IPS-18a (cell line): ENCODE results near the gene MAL.

ENCODE experiments used
- H3K27ac ChIP-seq: one replicate; pipeline ENCODE4 v1.5.1; 2013; ENCODE audit warnings: low read length
- H3K27me3 ChIP-seq: one replicate; pipeline ENCODE4 v1.6.1; 2013; ENCODE audit warnings: mild to moderate bottlenecking, low read length; ENCODE audit not compliant: control insufficient read depth, insufficient read depth
- H3K36me3 ChIP-seq: one replicate; pipeline ENCODE4 v1.6.1; 2013; ENCODE audit warnings: low read depth, low read length; ENCODE audit not compliant: control insufficient read depth
- H3K4me1 ChIP-seq: one replicate; pipeline ENCODE4 v1.6.1; 2013; ENCODE audit warnings: low read depth, low read length; ENCODE audit not compliant: control insufficient read depth
- H3K4me3 ChIP-seq: one replicate; pipeline ENCODE4 v1.5.1; 2013; ENCODE audit warnings: low read length
- H3K9ac ChIP-seq: one replicate; pipeline ENCODE4 v1.6.1; 2013; ENCODE audit warnings: mild to moderate bottlenecking, low read length, moderate library complexity
- H3K9me3 ChIP-seq: one replicate; pipeline ENCODE4 v1.6.1; 2013; ENCODE audit warnings: low read depth, low read length; ENCODE audit not compliant: control insufficient read depth

Gene MAL

GRCh38 chr2:95009412-95009811, 16.1 kb upstream of the MAL start:
- H3K4me1 ChIP-seq: no peaks in the 10 kb centered on the region
- no peaks in the 10 kb centered on the region for H3K36me3 ChIP-seq
- no peak overlapping the region for H3K9ac ChIP-seq
- no peaks in the 10 kb centered on the region for H3K27me3 ChIP-seq
- H3K27ac ChIP-seq: no peak overlapping the region
- H3K4me3 ChIP-seq: no peak overlapping the region
- H3K9me3 ChIP-seq: no peaks in the 10 kb centered on the region

- Histone ChIP-seq H3K4me1 (no peaks in the 10 kb centered on the region), H3K4me3 (no peak overlapping the region), H3K9ac (no peak overlapping the region), H3K9me3 (no peaks in the 10 kb centered on the region), H3K27ac (no peak overlapping the region), H3K27me3 (no peaks in the 10 kb centered on the region), H3K36me3 (no peaks in the 10 kb centered on the region)
Observed at GRCh38 chr2:95010126-95010525, 15.4 kb upstream of the MAL start.

DNA sequence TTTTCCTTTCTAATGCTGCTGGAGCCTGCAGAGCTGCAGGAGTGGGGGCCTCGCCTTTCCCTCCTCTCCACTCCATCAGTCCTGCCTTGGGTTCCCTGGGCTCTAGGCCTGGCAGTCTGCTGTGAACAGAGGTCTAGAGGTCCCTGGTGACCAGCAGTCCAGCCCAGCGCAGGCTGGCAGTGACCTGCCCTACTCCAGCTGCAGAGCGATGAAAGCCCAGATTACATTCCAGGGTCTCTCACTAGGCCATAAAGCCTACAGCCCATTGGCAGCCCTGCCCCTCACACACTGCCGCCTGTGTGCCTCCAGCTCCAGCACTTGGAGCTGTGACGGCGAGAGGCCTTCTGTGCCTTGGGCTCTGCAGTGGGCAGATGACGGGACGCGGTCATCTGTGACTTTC, 14.8 kb upstream of the MAL start:
- H3K27me3 ChIP-seq: no peaks in the 10 kb centered on the region
- no peak overlapping the region for H3K27ac ChIP-seq
- H3K9ac ChIP-seq: no peak overlapping the region
- H3K9me3 ChIP-seq: no peaks in the 10 kb centered on the region
- no peak overlapping the region for H3K4me3 ChIP-seq
- H3K36me3 ChIP-seq: no peaks in the 10 kb centered on the region
- H3K4me1 ChIP-seq: no peaks in the 10 kb centered on the region

DNA sequence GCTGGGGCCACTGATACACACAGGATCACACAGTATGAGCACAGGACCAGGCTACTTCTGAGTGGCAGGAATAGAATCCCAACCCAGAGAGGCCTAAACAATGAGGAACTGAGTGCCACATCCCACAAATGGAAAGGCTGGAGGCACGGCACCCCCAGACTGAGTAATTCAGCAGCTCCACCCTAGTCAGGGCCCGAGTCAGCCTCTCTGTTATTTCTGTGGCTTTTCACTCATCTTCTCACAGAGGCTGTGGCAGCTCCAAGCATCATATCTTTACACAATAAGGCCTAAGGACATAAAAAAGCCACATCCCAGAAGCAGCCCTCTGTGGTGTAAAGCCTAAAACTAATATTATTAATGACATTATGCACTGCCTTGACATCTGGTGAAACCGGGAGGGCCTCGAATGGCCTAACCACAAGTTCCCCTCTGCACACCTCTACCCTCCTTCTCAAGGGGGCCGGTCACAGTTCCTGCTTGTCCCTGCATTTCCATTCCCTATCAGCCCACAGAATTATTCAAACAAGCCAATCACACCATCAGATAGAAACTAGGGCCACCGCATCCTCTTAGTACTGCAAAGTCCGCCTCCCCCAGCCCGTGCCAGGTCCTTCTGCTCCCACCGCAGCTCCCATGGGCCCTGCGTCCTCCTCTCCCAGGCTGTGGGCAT, 12.5 kb upstream of the MAL start:
- no peaks in the 10 kb centered on the region for H3K4me1 ChIP-seq
- no peak overlapping the region for H3K9ac ChIP-seq
- no peaks in the 10 kb centered on the region for H3K36me3 ChIP-seq
- no peak overlapping the region for H3K4me3 ChIP-seq
- no peaks in the 10 kb centered on the region for H3K9me3 ChIP-seq
- H3K27me3 ChIP-seq: no peaks in the 10 kb centered on the region
- no peak overlapping the region for H3K27ac ChIP-seq

- Histone ChIP-seq H3K27ac (no peak overlapping the region), H3K4me3 (no peak overlapping the region), H3K9ac (no peak overlapping the region), H3K4me1 (peaks cover 2% of the 10 kb centered on the region), H3K27me3 (no peaks in the 10 kb centered on the region), H3K36me3 (no peaks in the 10 kb centered on the region), H3K9me3 (no peaks in the 10 kb centered on the region)
Observed at GRCh38 chr2:95013726-95014125, 11.8 kb upstream of the MAL start.

DNA sequence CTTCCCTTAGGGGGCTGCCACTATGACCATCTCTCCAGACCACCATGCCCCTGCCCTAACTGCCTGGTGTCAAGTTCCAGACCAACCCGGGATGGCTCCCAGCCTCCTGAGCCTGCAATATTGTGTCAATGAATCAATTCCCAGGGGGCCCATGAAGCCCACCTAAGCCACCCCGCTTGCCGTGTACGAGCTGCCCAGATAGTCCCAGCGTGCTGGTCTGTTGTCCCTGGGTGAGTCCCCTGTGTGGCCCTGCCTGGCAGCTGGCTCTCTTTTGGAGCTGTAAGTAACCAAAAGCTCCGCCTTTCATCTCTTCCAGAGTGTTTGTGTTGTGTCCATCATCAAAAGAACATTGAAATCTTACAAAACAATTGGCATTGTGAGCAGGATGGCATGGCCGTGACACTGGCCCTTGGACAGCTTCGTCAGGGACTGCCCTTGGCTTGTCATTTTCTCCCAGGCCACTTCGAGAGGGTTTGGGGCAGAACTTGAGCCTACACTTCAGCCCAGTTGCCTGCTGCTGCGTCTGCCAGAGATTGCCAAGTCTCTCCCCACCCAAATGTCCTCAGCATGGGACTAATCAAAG, 11.3 kb upstream of the MAL start:
- H3K27me3 ChIP-seq: no peaks in the 10 kb centered on the region
- peaks cover 2% of the 10 kb centered on the region for H3K4me1 ChIP-seq
- no peak overlapping the region for H3K4me3 ChIP-seq
- no peak overlapping the region for H3K27ac ChIP-seq
- no peaks in the 10 kb centered on the region for H3K36me3 ChIP-seq
- H3K9me3 ChIP-seq: no peaks in the 10 kb centered on the region
- no peak overlapping the region for H3K9ac ChIP-seq

- Histone ChIP-seq H3K27ac (no peak overlapping the region), H3K4me1 (peaks cover 2% of the 10 kb centered on the region), H3K9ac (no peak overlapping the region), H3K36me3 (no peaks in the 10 kb centered on the region), H3K4me3 (no peak overlapping the region), H3K9me3 (no peaks in the 10 kb centered on the region), H3K27me3 (no peaks in the 10 kb centered on the region)
Observed at GRCh38 chr2:95015261-95015912, 10.1 kb upstream of the MAL start.

DNA sequence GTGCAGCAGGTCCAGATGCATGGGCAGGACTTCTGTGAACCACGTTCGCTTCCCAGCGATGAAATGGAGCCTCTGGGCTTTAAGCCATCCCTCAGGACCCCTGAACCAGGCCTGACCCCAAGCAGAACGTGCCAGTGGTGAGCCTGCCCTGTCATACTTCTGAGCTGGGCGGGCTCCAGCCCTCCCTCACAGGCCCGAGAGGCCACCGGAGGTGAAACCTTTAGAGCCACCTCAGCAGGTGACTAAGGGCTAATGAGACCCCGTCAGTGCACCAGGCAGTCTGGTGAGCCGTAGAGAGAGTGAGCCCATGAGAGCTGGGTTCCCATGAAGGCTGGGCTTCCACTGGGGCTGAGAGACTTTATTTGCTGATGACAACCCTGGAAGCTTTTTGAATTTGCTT, 8.9 kb upstream of the MAL start:
- Histone ChIP-seq H3K9me3 (no peaks in the 10 kb centered on the region), H3K27me3 (no peaks in the 10 kb centered on the region), H3K36me3 (no peaks in the 10 kb centered on the region), H3K4me1 (peaks cover 2% of the 10 kb centered on the region), H3K9ac (no peak overlapping the region), H3K4me3 (no peak overlapping the region), H3K27ac (no peak overlapping the region)

DNA sequence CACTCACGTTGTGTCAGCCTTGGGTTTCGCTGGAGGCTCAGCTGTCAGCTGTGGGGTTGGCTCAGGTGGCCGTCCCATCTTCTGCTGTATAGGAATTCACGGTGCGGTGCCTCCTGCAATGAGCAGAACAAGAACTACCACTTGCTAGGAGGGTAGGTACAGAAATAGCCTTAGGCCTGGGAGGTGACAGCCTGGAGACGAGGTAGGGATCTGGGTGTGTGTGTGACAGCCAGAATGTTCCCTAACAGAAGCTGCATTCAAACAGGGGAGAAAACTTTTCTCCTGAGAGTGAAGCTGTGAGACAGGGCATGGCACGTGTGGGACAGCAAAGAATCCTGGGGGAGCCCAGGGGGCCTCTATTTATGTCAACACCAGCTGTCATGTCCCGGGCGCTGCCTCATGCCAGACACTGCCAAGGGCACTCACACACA, 8.4 kb upstream of the MAL start:
- Histone ChIP-seq H3K4me3 (no peak overlapping the region), H3K36me3 (no peaks in the 10 kb centered on the region), H3K27ac (no peak overlapping the region), H3K27me3 (no peaks in the 10 kb centered on the region), H3K4me1 (peaks cover 2% of the 10 kb centered on the region), H3K9me3 (no peaks in the 10 kb centered on the region), H3K9ac (no peak overlapping the region)

GRCh38 chr2:95017836-95018235, 7.7 kb upstream of the MAL start:
- Histone ChIP-seq H3K27ac (no peak overlapping the region), H3K36me3 (no peaks in the 10 kb centered on the region), H3K4me3 (no peak overlapping the region), H3K9ac (no peak overlapping the region), H3K27me3 (peaks cover 6% of the 10 kb centered on the region), H3K9me3 (no peaks in the 10 kb centered on the region), H3K4me1 (peaks cover 2% of the 10 kb centered on the region)

- no peak overlapping the region for H3K9ac ChIP-seq
Observed at GRCh38 chr2:95018301-95018700, 7.2 kb upstream of the MAL start.

More at GRCh38 chr2:95018301-95018700, 7.2 kb upstream of the MAL start:
- Histone ChIP-seq H3K36me3 (no peaks in the 10 kb centered on the region), H3K9me3 (no peaks in the 10 kb centered on the region), H3K27ac (no peak overlapping the region), H3K27me3 (peaks cover 10% of the 10 kb centered on the region), H3K4me3 (no peak overlapping the region), H3K4me1 (peaks cover 2% of the 10 kb centered on the region)
